ENCODE data around the gene ERCC2.
"Not testable (repeated sequence)": the region's sequence is repeated elsewhere in the genome, so short reads cannot be mapped to it uniquely, and the experiment has no call there.

The ERCC2 gene

DNA sequence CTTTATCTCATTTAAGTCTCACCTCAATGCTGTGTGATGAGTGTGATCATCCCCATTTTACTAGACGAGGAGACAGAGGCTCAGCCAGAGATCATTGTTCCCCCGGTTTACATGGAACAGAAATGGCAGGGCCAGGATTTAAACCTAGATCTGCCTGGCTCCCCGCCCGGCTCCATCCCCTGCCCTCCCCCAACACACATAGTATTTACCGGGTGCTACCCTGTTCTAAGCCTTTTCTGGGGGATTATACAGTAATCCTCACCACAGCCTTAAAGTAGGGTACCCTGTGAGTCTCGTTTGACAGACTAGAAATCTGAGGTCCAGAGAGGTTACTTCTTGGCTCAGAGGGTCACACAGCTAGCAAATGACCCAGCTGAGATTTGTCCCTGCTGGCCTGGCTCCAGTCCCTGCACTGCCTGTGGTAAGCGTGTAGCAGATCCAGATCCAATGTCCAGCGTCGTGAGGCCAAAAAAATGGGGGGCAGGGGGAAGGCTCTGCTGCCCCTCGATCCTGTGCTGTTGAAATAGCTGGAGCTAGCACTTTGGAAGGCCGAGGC, 33.6 kb downstream of the ERCC2 start:
- DNase-seq (ENCODE audit: low read depth in 2 of 3, low spot score in 1 of 3) = no peak

DNA sequence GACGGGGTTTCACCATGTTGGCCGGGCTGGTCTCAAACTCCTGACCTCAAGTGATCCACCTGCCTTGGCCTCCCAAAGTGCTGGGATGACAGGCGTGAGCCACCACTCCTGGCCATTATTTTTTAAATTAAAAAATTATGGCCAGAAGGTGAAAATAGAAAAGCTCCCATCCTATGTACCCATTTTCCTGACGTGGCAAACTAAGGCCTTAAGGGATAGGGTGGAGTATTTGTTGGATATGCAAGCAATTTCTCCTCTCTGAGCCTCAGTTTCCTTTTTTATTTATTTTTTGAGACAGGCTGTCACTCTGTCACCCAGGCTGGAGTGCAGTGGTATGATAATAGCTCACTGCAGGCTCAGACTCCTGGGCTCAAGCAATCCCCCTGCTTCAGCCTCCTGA, 35.5 kb downstream of the ERCC2 start:
- DNase-seq (ENCODE audit: low read depth in 2 of 3, low spot score in 1 of 3) = not testable (repeated sequence)

DNA sequence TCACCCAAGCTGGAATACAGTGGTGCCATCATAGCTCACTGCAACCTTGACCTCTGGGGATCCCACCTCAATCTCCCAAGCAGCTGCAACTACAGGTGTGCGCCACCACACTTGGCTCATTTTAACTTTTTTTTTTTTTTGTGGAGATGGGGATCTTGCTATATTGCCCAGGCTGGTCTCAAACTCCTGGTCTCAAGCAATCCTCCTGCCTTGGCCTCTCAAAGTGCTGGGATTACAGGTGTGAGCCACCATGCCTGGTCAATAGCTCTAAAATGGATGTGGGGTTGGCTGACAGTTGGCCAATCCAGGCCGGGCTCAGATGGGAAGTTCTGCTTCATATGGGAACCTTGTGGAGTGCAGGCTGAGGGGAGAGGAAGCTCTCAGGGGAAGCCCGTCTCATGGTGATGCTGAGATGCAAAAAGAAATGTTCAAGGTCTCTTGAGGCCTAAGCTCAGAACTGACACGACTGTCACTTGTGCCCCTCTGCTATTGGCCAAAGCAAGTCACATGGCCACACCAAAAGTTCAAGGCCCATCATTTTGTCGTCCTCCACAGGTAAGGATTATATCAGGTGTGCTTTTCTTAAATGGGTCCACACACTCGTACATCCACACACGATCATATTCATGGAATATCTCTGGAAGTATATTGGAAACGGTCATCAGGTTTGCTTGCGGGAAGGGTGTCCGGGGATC, 36.6 kb downstream of the ERCC2 start:
- no peak for DNase-seq (ENCODE audit: low read depth in 2 of 3, low spot score in 1 of 3)

DNA sequence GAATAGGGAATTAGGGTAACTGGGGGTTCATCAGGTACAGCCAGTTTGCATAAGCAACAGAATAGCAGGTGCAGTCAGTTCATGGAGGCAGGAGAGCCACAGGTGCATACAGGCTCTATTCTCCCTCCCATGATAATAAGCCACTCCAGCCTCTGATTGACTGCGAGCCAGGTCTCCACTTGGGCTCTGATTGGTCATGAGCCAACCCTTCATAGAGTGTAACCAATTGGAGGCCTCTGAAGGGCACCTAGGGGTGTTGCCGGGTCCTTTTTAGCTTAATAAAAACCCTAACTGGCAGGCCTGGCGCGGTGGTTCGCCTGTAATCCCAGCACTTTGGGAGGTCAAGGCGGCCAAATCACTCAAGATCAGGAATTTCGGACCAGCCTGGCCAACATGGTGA, 39.0 kb downstream of the ERCC2 start:
- DNase-seq (ENCODE audit: low read depth in 2 of 3, low spot score in 1 of 3) = no peak

DNA sequence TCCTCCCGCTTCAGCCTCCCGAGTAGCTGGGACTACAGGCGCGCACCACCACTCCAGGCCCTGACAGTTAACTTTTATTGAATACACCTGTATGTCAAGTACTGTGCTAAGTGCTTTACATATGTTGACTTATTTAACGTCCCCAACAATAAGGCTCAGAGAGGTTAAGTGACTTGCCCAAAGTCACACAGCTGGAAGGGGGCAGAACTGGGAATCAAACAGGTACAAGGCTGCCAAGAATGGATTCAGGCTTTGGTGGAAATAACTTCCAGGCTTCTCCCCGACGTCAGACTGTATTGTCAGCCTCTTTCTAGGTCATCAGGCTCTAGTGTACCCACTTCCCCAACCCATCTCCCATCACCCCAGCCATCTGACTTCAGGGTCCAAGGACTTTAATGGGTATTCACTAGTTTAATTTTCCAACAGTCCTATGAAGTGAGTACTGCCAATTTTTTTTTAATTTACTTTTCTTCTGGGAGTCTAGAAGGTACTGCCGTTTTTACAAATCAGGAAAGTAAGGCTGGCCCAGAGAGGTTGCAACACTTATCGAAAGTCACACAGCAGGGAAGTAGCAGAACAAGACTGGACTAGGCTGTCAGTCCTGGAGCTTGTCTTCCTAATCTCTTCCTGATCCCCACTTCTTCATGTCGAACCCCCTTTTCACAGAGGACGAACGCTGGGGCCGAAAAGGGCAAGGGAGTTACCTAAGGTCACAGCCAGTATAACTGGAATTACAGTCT, 42.8 kb downstream of the ERCC2 start:
- no peak for DNase-seq (ENCODE audit: low read depth in 2 of 3, low spot score in 1 of 3)

DNA sequence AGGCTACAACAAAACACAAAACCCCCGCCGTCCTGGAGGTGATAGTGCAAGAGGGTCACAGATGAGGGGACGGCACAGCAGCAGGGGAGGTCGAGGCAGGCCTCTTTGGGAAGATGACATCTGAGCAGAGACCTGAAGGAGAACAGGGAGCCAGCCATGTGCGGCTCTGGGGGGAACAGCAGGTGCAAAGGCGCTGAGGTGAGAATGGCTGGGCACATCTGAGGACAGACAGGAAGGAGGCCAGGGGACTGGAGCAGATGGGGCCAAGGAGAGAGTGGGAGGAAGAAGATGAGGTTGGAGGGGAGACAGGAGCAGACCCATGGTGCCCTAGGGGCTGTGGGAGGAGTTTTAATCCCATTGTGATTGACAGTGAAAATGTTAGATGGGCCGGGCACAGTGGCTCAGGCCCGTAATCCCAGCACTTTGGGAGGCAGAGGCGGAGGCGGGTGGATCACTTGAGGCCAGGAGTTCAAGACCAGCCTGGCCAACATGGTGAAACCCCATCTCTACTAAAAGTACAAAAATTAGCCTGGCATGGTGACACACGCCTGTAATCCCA, 45.9 kb downstream of the ERCC2 start:
- no peak for DNase-seq (ENCODE audit: low read depth in 2 of 3, low spot score in 1 of 3)

DNA sequence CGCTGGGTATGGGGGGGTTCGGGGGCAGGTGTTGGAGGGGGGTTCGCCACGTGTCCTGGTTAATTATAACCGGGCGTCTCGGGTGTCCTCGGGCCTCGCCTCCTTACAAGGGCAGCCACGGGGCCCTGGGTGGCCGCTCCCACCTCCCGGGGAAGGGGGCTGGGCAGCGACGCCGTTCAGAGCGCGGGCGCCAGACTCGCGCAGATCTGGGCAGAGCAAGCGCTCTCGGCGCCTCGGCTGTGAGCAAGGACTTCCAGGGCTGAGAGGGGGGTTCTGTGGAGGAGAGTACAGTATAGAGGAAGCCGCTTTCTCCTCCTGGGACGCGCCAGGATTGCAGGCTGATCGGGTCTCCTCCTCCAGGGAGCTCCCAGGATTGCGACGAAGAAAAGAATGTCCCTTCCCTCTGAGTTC, 46.7 kb downstream of the ERCC2 start:
- DNase-seq (ENCODE audit: low read depth in 2 of 3, low spot score in 1 of 3) = no peak

DNA sequence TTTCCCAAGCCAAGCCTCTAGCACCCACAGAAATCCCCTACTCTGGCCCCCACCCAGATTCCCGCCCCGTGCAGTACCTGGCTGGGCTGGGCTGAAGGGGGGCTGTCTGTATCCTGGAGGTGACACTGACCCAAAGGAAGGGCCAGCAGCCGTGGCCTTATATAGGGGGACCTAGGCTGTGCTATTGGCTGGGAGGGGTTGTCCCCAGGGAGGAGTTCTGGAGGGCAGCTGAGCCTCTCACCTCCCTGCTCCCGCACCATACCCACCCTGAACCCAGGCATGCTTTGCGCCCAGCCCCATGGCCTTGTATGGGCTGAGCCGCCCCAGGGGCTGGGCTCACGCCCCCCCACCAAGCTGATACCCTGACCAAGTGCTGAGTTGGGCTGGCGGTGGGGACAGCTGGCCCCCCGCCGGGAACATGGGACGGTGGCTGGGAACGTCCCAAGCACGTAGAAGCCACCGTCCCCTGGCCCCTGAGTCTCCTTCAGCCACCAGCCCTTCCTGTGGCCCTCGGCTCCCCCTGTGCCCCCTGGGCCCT, 47.6 kb downstream of the ERCC2 start, which contains the start of gene CKM:
Gene CKM, minus strand, starts transcription at position 132 of the 538 bp plus-strand sequence. CDS start 3,162 bp downstream, outside the sequence.
- no peak for DNase-seq (ENCODE audit: low read depth in 2 of 3, low spot score in 1 of 3)

DNA sequence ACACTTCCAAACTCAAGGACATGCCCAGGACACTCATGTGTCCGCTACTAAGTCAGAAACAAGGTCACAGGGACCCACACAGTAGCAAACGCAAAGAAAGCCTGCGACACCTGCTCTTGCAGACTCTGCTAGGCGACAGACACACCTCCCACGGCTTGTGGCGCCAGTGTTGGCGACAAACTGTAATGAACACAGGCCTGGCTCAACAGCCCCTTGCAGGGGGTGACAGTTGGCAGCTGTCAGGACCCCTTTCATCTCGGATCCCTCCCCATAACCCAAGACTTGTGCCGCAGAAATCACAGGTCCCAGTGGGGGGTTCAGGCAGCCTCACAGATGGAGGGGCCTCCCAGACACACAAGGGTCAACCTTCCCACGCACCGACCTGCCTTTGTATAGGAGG, 48.1 kb downstream of the ERCC2 start:
- DNase-seq (ENCODE audit: low read depth in 2 of 3, low spot score in 1 of 3) = no peak

DNA sequence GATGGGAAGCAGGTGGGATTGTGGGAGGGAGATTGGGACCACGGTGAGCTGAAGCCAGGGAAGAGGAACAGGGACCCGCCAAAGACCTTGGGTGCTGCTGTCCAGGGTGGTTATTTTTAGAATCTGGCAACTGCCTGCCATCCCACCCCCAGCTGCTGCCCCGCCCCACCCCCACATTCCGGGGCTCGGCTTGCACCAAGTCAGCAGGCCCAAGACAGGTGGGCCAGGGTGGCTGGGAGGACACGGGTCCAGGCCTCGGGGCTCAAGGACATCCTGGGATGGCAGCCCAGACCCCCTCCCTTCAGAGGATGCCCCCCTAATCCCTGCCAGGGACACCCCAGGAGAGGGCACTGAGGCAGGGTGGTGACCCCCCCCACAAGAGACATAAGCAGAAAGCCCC, 48.5 kb downstream of the ERCC2 start:
- no peak for DNase-seq (ENCODE audit: low read depth in 2 of 3, low spot score in 1 of 3)

DNA sequence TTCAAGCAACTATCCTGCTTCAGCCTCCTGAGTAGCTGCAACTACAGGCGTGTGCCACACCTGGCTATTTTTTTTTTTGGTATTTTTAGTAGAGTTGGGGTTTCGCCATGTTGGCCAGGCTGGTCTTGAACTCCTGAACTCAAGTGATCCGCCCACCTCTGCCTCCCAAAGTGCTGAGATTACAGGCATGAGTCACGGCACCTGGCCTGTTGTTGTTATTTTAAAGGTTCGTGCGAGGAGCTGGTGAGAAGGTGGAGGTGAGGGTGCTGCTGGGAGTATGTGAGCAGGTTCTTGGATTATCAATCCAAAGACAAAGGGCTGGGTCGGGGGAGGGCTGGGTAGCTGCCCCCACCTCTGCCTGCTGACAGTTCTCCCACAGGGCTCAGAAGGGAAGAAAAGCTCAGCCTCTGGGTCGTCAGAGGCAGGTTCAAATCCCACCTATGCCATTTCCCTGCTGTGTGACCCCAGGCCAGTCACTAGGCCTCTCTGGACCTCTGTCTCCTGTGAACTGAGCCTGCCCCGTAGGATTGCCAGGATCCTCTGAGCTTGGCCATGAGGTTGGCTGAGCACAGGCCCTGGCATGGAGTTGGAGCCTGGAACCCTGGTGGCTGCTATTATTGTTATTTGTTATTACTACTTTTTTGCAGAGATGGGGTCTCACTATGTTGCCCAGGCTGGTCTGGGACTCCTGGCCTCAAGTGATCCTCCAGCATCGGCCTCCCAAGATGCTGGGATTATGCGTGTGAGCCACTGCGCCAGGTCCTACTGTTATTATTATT, 49.2 kb downstream of the ERCC2 start:
- DNase-seq (ENCODE audit: low read depth in 2 of 3, low spot score in 1 of 3) = no peak

DNA sequence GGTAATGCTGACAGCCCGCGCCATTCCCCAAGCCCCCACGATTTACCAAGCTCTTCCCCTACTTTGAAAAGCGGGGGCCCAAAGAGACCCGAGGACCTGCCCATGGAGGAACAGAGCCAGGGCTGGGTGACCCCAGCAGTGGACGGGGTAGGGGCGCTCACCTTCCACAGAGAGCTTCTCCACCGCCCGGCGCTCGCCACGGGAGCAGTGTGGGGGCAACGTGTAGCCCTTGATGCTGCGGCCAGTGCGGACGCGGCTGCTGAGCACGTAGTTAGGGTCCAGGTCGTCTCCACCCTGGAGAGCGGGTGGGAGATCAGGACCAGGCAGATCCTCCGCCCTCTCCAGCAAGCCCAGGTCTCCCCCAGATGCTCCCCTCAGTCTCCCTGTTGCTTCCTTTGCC, 55.1 kb downstream of the ERCC2 start:
- DNase-seq (ENCODE audit: low read depth in 2 of 3, low spot score in 1 of 3) = no peak

DNA sequence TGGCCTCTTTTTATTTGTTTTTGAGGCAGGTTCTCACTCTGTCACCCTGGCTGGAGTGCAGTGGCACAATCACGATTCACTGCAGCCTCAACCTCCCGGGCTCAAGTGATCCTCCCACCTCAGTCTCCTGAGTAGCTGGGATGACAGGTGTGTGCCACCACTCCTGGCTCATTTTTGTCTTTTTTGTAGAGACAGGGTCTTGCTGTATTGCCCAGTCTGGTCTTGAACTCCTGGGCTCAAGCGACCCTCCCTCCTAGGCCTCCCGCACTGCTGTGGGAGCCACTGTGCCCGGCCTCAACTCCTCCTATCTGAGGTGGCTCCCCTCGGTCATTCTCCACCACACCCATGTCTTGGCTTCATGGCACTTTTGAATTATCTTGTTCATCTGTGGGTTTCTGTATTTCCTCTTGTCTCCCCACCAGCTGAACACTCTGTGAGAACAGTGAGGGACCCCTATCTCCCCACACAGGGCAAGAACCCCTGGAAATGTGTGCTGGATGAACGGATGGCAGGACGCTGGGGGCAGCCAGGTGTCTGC, 55.6 kb downstream of the ERCC2 start:
- DNase-seq (ENCODE audit: low read depth in 2 of 3, low spot score in 1 of 3) = no peak

DNA sequence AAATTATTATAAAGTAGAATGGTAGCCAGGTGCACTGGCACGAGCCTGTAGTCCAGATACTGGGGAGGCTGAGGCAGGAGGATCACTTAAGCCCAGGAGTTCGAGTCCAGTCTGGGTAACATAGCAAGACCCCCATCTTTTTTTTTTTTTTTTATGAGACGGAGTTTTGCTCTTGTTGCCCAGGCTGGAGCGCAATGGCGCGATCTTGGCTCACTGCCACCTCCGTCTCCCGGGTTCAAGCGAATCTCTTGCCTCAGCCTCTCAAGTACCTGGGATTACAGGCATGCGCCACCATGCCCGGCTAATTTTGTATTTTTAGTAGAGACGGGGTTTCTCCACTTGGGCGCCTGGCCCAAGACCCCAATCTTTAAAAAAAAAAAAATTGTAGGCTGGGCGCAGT, 58.1 kb downstream of the ERCC2 start:
- DNase-seq (ENCODE audit: low read depth in 2 of 3, low spot score in 1 of 3) = not testable (repeated sequence)

DNA sequence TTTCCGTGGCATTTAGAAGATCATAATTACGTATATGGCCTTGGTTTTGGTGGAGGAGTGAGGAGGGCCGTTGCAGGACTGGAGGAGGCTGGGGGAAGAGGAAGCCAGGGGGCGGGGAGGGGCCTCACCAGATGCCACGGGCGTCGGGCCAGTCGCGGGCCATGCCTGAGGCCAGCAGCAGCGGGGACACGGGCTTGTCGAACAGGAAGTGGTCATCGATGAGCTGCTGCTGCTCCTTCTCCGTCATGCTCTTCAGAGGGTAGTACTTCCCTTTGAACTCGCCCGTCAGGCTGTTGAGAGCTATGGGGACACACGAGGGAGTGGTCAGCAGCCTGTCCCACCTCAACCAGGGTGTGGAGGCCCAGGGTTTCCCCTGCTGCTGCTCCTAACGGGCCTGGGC, 58.8 kb downstream of the ERCC2 start:
- DNase-seq (ENCODE audit: low read depth in 2 of 3, low spot score in 1 of 3) = no peak

DNA sequence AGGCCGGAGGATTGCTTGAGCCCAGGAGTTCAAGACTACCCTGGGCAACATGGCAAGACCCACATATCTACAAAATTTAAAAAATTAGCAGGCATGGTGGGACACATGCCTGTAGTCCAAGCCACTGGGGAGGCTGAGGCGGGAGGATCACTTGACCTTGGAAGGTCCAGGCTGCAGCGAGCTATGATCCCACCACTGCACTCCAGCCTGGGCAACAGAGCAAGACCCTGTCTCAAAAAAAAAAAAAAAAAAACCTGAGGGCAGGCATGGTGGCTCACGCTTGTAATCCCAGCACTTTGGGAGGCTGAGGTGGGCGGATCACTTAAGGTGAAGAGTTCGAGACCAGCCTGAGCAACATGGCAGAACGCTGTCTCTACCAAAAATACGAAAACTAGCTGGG, 61.1 kb downstream of the ERCC2 start:
- DNase-seq (ENCODE audit: low read depth in 2 of 3, low spot score in 1 of 3) = not testable (repeated sequence)

DNA sequence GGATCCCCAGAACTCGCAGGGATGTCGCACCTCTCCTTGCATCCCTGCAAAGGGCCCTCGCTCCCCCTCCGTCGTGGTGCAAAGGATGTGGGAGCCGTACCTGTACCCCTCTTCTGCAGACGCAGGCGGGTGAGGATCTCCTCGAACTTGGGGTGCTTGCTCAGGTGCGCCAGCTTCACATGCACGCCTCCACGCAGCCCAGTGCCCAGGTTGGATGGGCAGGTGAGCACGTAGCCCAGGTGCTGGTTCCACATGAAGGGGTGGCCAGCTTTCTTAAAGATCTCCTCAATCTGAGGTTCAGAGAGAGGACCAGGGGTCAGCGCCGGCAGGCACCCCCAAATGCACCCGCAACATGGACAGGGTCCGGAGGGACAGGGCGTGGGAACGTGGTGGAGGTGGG, 63.0 kb downstream of the ERCC2 start:
- DNase-seq (ENCODE audit: low read depth in 2 of 3, low spot score in 1 of 3) = no peak

DNA sequence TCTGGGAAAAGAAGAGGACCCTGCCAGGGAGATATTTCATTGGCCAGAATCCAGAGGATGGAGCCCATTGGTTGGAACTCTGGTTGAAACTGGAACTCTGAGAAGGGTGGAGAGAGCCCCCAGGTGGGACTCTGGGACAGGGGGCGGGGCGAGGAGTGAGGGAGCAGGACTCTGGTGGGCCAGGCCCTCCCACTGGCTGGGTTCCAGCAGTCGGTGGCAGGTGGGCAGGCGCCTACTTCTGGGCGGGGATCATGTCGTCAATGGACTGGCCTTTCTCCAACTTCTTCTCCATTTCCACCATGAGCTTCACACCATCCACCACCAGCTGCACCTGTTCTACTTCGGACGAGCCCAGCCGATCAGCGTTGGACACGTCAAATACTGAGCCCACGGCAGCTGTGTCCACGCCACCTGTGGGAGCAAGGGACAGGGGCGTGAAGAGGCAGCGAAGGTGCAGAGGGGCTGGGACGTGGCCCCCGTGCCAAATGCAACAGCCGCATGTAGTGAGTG, 63.8 kb downstream of the ERCC2 start:
- DNase-seq (ENCODE audit: low read depth in 2 of 3, low spot score in 1 of 3) = no peak

DNA sequence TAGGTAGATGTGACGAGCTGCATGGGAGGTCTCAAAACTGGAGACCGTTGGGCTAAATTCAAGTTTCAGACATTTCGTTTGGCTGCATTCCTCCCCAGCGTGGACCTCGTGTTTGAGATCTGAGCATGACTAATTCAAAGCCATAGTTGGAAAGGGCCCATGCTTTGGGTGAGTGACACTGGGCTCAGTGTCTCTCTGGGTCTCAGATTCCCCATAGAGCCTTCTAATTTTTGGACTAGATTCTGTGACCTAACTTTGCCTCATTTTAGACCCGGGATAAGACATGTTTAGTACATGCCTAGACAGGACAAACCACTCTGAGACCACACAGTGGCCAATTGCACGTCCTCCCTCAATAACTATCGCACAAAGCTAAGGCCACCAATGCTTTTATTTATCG, 64.3 kb downstream of the ERCC2 start:
- no peak for DNase-seq (ENCODE audit: low read depth in 2 of 3, low spot score in 1 of 3)

DNA sequence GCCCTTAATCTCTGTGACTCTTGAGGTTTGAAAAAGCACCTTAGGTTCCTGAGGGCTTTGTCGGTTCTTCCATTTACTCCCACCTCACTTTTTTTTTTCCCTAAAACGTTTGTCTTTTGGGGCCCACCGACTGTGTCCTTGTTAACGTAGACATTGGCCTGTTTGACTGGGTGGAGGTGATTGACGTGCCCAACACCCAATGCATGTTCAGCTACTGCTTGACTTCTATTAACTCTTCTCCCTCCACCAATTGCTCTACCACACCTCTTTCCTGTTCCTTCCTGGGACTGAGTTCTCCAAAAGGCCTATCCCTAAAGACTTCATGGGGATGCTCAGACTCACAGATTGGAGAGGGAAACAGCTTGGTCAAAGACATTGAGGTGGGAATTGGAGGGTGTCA, 65.0 kb downstream of the ERCC2 start:
- no peak for DNase-seq (ENCODE audit: low read depth in 2 of 3, low spot score in 1 of 3)

DNA sequence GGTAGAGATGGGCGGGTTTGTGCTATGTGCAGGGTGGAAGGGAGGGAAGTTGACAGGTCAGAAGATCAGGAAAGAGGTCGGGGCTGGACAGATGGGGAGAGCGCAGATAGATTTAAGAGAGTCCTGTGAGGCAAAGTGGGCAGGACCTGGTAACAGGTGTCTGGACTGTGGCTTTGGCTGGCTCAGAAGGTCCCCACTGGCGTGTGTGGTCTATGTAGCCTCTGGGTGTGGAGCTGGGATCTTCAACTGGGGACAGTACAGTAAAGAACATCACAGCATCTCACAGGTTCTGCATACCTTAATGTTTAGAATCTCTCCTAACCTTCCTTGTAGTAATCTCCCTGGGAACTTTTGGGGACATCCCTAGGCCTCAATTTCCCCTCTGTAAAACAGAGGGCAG, 65.4 kb downstream of the ERCC2 start:
- no peak for DNase-seq (ENCODE audit: low read depth in 2 of 3, low spot score in 1 of 3)

All from stimulated activated CD4-positive, alpha-beta T cell treated with anti-CD3 and anti-CD28 coated beads, Interleukin-12 subunit alpha, Interleukin-12 subunit beta, amount 100 ng/mL, for 48 hours (primary cell).